Limb (tissue), 2 donors: ENCODE results near the gene DNM1.
"Not testable (repeated sequence)": the region's sequence is repeated elsewhere in the genome, so short reads cannot be mapped to it uniquely, and the experiment has no call there.

Experiments used
- DNase-seq, 2 donors: peaks; one replicate each; pipeline ENCODE4 v3.0.0-alpha.2; 2016; ENCODE audit errors: extremely low spot score in 2 of 2

Gene DNM1

DNA sequence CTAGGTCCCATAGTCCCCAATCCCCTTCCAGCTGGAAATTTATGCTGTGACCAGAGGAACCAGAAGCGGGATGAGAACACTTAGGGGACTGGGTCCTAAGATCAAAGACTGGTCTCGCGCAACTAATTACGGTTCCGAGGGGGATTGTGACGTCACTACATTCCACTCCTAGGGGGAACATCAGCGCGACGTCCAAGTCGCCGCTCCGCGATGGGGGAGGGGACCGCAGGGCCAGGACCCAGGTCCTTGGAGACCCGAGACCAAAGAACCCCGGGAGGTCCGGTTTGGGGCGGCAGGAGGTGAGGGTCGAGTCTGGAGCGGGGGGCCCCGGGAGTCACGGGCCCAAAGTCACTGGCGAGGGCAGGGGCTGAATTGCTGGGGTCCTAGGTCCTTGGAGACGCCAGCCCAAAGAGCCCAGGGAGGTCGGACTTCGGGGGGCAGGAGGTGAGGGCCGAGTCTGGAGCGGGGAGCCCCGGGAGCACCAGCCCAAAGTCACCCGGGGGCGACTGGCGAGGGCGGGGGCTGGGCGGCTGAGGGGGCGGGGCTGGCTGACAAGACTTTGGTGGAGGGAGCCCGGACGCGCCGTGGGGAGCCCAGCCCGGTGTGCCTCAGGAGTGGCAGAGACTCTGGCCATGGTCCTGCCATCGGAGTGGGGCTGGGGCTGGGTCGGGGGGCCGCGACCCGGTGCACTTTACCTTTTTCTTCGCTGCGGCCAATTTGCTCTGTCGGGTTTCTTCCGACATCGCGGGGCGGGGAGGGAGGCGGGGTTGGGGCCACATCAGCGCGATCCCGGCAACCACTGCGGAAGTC lies 72.2 kb downstream of the DNM1 start, which contains the start of gene GOLGA2:
TSS of gene GOLGA2 (minus strand) at position 810 of the 810 bp plus-strand sequence. CDS start at position 779, 31 bp downstream.
- no peak for DNase-seq

DNA sequence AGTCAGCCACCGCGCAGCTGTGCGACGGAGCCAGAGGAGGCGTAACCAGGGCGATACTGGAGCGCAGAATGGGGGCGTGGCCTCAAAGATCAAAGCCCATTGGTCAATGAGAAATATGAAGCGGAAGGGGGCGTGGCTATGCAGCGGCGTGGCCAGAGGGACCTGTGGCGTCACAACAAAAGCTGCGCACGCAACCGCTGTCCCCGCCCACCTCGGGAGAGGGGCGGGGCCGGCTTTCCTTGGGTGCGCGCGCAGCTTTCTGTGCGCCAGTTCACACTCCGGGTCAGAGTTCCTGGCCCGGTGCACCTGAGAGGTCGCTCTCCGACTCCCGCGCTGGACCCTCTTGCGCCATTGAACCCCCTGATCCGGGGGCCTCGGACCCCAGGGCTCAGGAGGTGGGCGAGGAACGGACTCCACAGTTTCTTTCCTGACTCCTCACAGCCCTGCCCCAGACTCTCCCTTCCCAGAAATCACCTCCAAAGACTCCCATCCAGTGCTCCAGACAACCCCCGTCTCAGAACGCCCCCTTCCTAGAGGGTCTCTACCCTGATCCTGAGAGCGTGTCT lies 72.9 kb downstream of the DNM1 start, which contains the start of gene SWI5:
TSS of gene SWI5 (plus strand) at position 269 of the 566 bp plus-strand sequence.
- DNase-seq = peak; percentile 100

DNA sequence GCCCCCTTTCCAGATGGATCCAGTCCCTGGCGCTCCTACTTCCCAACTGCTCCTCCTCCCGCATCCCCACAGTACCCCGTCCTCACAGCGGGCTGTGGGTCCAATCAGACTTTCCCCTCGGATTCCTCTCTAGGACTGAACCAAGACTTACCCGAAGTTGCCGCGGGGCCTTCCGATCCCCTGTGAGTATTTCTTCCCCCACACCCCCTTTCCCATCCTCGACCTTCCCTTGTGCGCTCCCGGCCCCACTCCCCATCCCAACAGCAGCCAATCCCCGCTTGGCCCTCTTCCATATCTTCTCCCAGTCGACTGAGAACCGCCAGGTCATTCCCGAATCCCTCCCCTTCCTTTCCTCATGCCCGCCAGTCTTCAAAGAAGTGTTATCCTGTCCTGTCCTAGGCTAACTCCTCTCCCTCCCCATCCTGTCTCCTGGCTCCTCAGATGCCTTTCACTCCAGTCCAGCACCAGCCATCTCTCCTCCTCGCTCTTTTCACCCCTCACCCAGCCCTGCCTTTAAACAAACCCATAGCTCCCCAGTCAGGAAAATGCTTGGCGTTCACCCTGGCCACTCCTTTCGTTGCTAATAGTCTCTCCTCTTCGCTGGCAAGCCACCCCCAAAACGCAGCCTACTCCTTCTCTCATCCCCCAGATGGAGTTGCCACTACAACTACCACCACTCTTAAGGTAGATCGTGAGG lies 73.5 kb downstream of the DNM1 start:
- DNase-seq = peak in 1 of 2 donors; percentile 20

GRCh38 chr9:128279088-128280073 lies 76.2 kb downstream of the DNM1 start:
- DNase-seq = not testable (repeated sequence)

GRCh38 chr9:128280084-128280622 lies 77.0 kb downstream of the DNM1 start:
- no peak for DNase-seq

DNA sequence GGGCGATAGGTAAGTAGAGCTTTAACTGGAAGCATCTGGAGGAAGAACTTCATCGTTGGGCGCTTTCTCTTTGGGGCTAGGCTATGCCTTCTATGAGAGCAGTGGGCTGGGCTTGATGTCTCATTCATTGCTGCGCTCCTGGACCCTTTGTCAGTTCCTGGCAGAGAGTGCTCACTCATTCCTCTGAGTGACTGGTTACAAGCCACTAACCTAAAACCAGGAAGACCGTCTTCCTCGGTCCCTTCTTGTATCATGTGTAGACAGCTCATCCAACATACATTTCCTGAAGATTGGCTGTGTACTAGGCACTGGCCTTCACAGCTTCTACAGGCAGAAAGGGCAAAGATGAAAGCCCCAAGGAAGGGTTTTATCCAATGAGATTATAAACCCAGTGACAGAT lies 79.3 kb downstream of the DNM1 start:
- DNase-seq = no peak

DNA sequence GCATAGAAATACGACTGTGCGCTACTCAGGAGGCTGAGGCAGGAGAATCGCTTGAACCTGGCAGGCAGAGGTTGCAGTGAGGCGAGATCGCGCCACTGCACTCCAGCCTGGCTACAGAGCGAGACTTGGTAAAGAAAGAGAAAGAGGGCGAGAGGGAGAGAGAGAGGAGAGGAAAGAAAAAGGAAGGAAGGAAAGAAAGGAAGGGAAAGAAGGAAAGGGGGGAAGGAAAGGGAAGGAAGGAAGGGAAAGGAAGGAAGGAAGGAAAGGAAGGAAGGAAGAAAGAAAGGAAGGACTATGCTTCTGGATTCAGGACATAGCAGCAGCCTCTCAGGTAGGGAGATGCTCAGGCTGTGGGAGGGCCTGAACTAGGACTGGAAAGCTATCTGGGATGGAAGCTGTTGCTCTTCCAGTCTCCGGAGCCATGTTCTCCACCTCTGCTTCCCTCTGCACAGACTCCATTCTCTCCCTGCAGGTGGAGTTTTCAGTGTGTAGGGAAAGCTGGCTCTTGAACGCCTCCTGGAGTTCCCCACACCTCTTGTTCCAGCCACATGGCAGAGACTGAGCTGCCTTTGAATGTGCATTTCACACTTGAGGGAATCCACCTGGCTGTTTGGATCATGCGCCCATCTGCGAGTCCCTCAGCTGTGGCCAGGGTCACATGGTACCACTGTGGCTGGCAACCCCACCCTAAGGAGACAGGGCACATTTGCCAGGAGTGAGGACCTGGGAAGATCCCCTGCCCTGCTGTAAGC lies 82.0 kb downstream of the DNM1 start:
- DNase-seq = no peak

DNA sequence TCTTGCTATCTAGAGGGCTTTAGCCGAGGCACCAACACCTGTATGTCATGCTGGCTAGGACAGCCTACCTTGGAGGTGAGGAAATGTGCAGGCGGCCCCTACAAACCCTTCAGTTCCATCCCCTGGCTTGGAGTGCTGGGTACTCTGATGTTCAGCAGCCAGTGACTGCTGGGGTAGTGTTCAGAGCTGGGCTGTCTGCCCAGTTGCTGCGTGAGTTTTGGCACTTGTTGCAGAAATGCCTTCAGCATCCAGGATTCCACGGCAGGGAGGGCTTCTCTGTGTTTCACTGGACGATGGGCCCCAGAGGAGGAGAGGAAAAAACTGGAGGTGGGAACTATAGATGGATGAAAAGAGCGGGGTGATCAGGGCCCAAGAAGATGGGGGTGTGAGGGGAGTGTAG lies 83.3 kb downstream of the DNM1 start:
- peak; percentile 67 to 79 for DNase-seq

- no peak for DNase-seq
Measured at GRCh38 chr9:128288273-128289004, 85.3 kb downstream of the DNM1 start.

DNA sequence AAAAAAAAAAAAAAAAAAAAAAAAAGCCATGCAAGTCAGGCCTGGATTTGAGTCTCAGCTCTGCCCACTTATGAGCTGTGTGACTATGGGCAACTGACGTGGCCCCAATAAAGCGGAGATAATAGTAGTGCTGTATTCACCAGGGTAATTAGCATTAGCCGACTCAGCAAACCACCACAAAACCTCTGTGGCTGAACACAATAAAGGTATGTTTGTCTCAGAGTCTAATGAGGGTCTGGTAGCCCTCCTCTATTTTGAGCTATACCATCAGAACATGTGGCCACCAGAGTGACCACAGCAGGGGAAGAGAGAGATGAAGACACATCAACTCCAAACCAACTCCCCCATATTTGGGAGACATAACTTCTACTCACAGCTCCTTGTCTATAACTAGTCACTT lies 88.8 kb downstream of the DNM1 start:
- DNase-seq = no peak

GRCh38 chr9:128293091-128293490 lies 89.9 kb downstream of the DNM1 start:
- DNase-seq = no peak

- no peak for DNase-seq
Measured at GRCh38 chr9:128294142-128294541, 91.0 kb downstream of the DNM1 start.

- DNase-seq = no peak
Measured at GRCh38 chr9:128296340-128297220, 93.4 kb downstream of the DNM1 start.

DNA sequence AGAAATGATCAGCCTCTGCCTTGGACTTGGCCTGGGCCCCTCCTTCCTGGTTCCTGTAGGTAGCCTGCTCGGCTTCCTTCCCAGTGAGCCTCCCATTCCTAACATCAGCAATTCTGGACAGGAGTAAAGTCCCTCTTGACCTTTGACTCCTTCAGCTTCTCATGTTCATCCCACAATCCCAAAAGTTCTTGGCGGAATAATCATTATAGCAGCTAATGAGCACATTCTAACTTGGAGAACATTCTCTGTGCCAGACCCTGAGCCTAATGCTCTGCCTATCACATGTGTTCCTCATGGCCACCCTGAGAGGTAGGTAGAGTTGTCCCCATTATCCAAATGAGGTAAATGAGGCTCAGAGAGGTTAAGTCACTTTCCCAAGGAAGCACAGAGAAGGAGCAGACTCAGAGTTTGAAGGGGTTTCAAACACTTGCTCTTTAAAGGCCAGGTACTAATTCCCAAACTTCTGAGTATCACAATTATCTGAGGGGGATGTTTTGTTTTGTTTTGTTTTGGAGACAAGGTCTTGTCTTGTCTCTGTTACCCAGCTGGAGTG lies 94.1 kb downstream of the DNM1 start:
- DNase-seq = no peak

DNA sequence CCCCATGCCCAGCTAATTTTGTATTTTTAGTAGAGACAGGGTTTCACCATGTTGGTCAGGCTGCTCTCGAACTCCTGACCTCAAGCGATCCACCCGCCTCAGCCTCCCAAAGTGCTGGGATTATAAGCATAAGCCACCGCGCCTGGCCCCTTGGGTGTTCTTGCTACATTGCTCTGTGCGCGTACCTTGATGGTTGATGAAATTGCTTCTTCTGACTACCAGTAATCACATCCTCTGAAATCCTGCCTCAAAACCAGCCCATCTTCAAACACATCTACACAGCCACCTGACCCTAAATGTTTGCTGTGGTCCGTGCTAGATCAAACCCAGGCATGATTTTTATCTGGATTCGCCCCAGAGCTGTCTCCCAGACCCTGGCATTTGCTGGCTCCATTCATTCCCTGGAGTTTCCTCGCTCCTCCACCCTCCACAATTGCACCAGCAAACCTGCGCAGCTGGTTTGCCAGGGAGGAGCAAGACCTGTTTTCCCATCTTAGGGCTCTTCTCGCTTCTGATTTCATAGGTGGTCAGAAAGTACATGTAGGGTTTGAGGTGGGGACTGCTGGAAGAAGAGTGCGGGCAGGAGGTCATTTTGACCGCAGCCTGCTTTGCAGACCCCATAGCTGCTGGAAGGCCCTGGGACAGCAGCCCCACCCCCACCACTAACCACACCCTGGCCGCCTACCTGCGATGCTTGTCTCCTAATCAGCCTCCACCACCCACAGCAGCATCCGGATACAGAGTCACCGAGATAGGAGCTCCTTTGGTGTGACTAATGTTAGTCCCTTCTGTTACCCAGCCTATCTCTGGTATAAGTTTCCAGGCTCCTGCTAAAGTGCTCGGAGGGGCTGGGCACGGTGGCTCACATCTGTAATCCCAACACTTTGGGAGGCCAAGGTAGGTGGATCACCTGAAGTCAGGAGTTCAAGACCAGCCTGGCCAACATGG lies 95.6 kb downstream of the DNM1 start:
- DNase-seq = no peak

- DNase-seq = no peak
Measured at GRCh38 chr9:128304136-128304970, 101.2 kb downstream of the DNM1 start.
